ENCODE results near the gene ATXN7L3B. TPM values are rescaled to one million over a fixed set of nuclear protein-coding genes. Genes with fewer than 3 reads are reported as not detected.

The ATXN7L3B gene
- 50.5 TPM for total RNA-seq

DNA sequence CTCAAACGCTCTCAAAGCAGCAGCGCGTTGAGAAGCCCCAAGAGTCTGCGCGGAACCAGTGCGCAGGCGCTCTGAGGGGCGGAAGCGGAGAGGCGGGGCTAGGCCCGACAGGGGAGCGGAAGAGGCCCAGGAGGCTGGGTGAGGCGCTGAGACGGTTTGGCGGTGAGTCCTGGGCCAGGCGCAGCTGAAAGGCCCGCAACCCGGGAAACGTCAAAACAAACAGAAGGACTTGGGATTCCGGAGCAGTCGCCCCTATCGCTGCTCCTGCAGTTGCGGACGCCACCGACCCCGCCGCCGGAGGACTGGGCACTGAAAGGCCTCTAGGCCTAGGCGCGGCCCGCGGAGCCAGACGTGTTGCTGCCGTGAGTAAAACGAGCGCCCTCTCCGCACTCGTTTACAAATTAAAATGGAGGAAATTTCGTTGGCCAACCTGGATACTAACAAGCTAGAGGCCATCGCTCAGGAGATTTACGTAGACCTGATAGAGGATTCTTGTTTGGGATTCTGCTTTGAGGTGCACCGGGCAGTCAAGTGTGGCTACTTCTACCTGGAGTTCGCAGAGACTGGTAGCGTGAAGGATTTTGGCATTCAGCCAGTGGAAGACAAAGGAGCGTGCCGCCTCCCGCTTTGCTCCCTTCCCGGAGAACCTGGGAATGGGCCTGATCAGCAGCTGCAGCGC lies at the start of gene ATXN7L3B:
Gene ATXN7L3B (plus strand): TSS at position 129 of the 679 bp plus-strand sequence. CDS start 278 bp downstream, at position 407.

